Measurements from ENCODE around the gene ANGPT4.

- TF ChIP-seq, protein P1, sequence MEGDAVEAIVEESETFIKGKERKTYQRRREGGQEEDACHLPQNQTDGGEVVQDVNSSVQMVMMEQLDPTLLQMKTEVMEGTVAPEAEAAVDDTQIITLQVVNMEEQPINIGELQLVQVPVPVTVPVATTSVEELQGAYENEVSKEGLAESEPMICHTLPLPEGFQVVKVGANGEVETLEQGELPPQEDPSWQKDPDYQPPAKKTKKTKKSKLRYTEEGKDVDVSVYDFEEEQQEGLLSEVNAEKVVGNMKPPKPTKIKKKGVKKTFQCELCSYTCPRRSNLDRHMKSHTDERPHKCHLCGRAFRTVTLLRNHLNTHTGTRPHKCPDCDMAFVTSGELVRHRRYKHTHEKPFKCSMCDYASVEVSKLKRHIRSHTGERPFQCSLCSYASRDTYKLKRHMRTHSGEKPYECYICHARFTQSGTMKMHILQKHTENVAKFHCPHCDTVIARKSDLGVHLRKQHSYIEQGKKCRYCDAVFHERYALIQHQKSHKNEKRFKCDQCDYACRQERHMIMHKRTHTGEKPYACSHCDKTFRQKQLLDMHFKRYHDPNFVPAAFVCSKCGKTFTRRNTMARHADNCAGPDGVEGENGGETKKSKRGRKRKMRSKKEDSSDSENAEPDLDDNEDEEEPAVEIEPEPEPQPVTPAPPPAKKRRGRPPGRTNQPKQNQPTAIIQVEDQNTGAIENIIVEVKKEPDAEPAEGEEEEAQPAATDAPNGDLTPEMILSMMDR (IDR thresholded peaks at IDR 0.05; ENCODE audit: low read length): no peak
- TF ChIP-seq EZH2 (IDR thresholded peaks at IDR 0.05; ENCODE audit: borderline replicate concordance, low read length): no peak
Observed at GRCh38 chr20:879626-880025, 36.5 kb downstream of the ANGPT4 start.

Data from OCI-LY1 (cell line).